A549 (cell line): ENCODE results near the gene MYO1E. TPM values are rescaled to one million over a fixed set of nuclear protein-coding genes. Genes with fewer than 3 reads are reported as not detected.
A peak's percentile ranks its signal among the peaks of the same experiment; 100 is the strongest.

Experiments
- ATAC-seq, 2 experiments: fragments of 200-7000 bp in 1 of 2; fragments of >200 bp in 1 of 2; cut with Nextera tagmentation in 1 of 2; cut with Tn5 transposase in 1 of 2; 3 replicates each; pipeline versions ENCODE4 v1.8.0 to v1.9.1; 2018 to 2020; ENCODE audit warnings: mild to moderate bottlenecking in 1 of 2, moderate library complexity in 1 of 2
- CTCF ChIA-PET: fragments of 300-600 bp; sonication (Branson Sonifier 250); formaldehyde crosslinking; extraction: SDS; loops from one replicate; lab custom pipeline; 2021; ENCODE audit warnings: antibody characterized with exemption, inconsistent platforms; lab: Yijun Ruan, JAX
- POLR2A ChIA-PET: fragments of 350-600 bp; formaldehyde crosslinking; extraction: SDS; loops from one replicate; lab custom pipeline; 2021; ENCODE audit warnings: antibody characterized with exemption, inconsistent platforms; lab: Yijun Ruan, JAX
- DNase-seq, 2 experiments: peaks; one replicate each; pipeline versions ENCODE4 v3.0.0 to v3.0.0-alpha.2; 2011 to 2016; ENCODE audit warnings: low read depth in 1 of 2, low spot score in 1 of 2
- FAIRE-seq: peaks from 2 replicates; lab custom pipeline; 2011; peaks lifted over from hg19 to GRCh38; lab: Jason Lieb, UNC
- H3K27ac ChIP-seq, 2 experiments: fragments of >200 bp; sonication (Bioruptor Twin); formaldehyde crosslinking; 3 replicates each; pipeline ENCODE4 v1.5.1; 2016 to 2017
- H3K4me1 ChIP-seq: fragments of >200 bp; sonication (Bioruptor Twin); formaldehyde crosslinking; 3 replicates; pipeline ENCODE4 v1.6.1; 2016
- H3K4me2 ChIP-seq: fragments of >200 bp; sonication (Bioruptor Twin); formaldehyde crosslinking; 3 replicates; pipeline ENCODE4 v1.6.1; 2016
- H3K4me3 ChIP-seq: fragments of >200 bp; sonication (Bioruptor Twin); formaldehyde crosslinking; 3 replicates; pipeline ENCODE4 v1.5.1; 2016
- H3K9me3 ChIP-seq: fragments of >200 bp; sonication (Bioruptor Twin); formaldehyde crosslinking; 3 replicates; pipeline ENCODE4 v1.6.1; 2016
- CBX2 ChIP-seq: fragments of 200-600 bp; sonication (generic); IDR thresholded peaks from 2 replicates; pipeline ENCODE4 v1.6.1; 2016; ENCODE audit warnings: low read depth, mild to moderate bottlenecking, borderline replicate concordance
- ESRRA ChIP-seq: fragments of 150-350 bp; IDR thresholded peaks from 2 replicates; pipeline ENCODE4 v1.6.1; 2014; ENCODE audit warnings: mild to moderate bottlenecking, low read length, borderline replicate concordance
- FOSL2 ChIP-seq, 2 experiments: fragments of 450-650 bp in 1 of 2; fragments of >200 bp in 1 of 2; sonication (Bioruptor Twin) in 1 of 2; formaldehyde crosslinking; IDR thresholded peaks; 2 replicates each; pipeline versions ENCODE4 v1.5.0 to v1.6.1; 2016 to 2020; ENCODE audit warnings: mild to moderate bottlenecking in 1 of 2, moderate library complexity in 1 of 2
- HMGXB4 ChIP-seq: fragments of 250-450 bp; sonication (Bioruptor Pico); IDR thresholded peaks from 2 replicates; pipeline ENCODE4 v1.5.0; 2021; ENCODE audit warnings: mild to moderate bottlenecking, moderate library complexity, borderline replicate concordance
- JUN ChIP-seq, 2 experiments: fragments of >200 bp; sonication (Bioruptor Twin); formaldehyde crosslinking; IDR thresholded peaks; 2 replicates in 1 of 2; 3 replicates in 1 of 2; pipeline ENCODE4 v1.6.1; 2016 to 2017
- JUNB ChIP-seq: fragments of >200 bp; sonication (Bioruptor Twin); formaldehyde crosslinking; IDR thresholded peaks from 2 replicates; pipeline ENCODE4 v1.6.1; 2016
- MYC ChIP-seq: IDR thresholded peaks from 2 replicates; pipeline ENCODE4 v1.6.1; 2012; ENCODE audit warnings: mild to moderate bottlenecking, inconsistent platforms, low read length, improper control_type of control experiment, borderline replicate concordance
- NFE2L2 ChIP-seq: fragments of 150-350 bp; conservative IDR thresholded peaks from 2 replicates; pipeline ENCODE4 v1.6.1; 2014; ENCODE audit warnings: low read length
- RCOR1 ChIP-seq: fragments of 150-350 bp; IDR thresholded peaks from 2 replicates; pipeline ENCODE4 v1.6.1; 2014; ENCODE audit warnings: antibody characterized with exemption, low read length, low read depth
- REST ChIP-seq: fragments of 200-600 bp; sonication (generic); IDR thresholded peaks from 2 replicates; pipeline ENCODE4 v1.6.1; 2016; ENCODE audit warnings: antibody characterized with exemption, mild to moderate bottlenecking, moderate library complexity
- RFX5 ChIP-seq: fragments of 450-650 bp; IDR thresholded peaks from 2 replicates; pipeline ENCODE4 v1.7.1; 2014; ENCODE audit warnings: antibody characterized with exemption, mild to moderate bottlenecking, moderate library complexity
- USF2 ChIP-seq: fragments of 450-650 bp; IDR thresholded peaks from 2 replicates; pipeline ENCODE4 v1.6.1; 2014; ENCODE audit warnings: antibody characterized with exemption
- WGBS: methylation state at CpG from one replicate; pipeline ENCODE4 v1.1.6; 2017; ENCODE audit errors: missing lambda C conversion rate; 5-methylcytosine and 5-hydroxymethylcytosine counted together
- polyA plus RNA-seq, 4 experiments: library from polyadenylated mRNA; depleted of rRNA in 3 of 4; stranded (reverse); fragments of >200 nt; fragmentation: RNase III in 1 of 4; extraction: RNeasy Plus Mini Kit Qiagen cat#74134 plus additional on column Dnase treatment in 1 of 4; gene quantifications; 2 replicates in 3 of 4; 3 replicates in 1 of 4; pipeline ENCODE4 v1.2.3, GENCODE V29; 2011 to 2017

Gene MYO1E
- polyA plus RNA-seq, 2 of the 4 experiments (the other 2 are of a cell fraction) = 202 to 497 TPM

GRCh38 chr15:59237119-59237855 lies 135.4 kb downstream of the MYO1E start:
- ATAC-seq = no peak
- ChIA-PET POLR2A (interaction anchor here (0.8 kb wide), 1 partner anchor 9 kb away, joined by 5 read pairs; no protein-coding TSS in a partner anchor), CTCF (interaction anchor here (0.7 to 4.1 kb wide), 2 partner anchors 11 to 62 kb away, joined by 3 to 20 read pairs; no protein-coding TSS in a partner anchor)
- Histone ChIP-seq H3K4me2 (no peak overlapping the region), H3K27ac (peak overlapping the region; percentile 5 to 46; a peak in 3 of 6 replicates), H3K4me3 (no peak overlapping the region), H3K4me1 (peaks cover 55% of the 10 kb centered on the region), H3K9me3 (no peaks in the 10 kb centered on the region)
- WGBS = 86% methylated on average over 8 of the region's 8 CpGs
- DNase-seq = no peak
- TF ChIP-seq JUNB (0 out of 2 replicates have a peak, but pooled peaks have one; percentile 16), JUN (IDR thresholded peaks at IDR 0.05) (no peak)
- peak; percentile 91 for FAIRE-seq

- Histone ChIP-seq H3K4me2 (no peak overlapping the region), H3K27ac (peak overlapping the region in 1 of 2 experiments; percentile 54; a peak in 3 of 6 replicates), H3K9me3 (no peaks in the 10 kb centered on the region), H3K4me1 (peaks cover 60% of the 10 kb centered on the region), H3K4me3 (no peak overlapping the region)
- ATAC-seq (no peak), DNase-seq (no peak), FAIRE-seq (no peak)
- POLR2A ChIA-PET = no interaction called here
- 93% methylated on average over 1 of the region's 1 CpG for WGBS
- TF ChIP-seq RCOR1 (no peak), MYC (no peak), CBX2 (no peak), NFE2L2 (no peak), ESRRA (no peak), REST (no peak), JUN (IDR thresholded peaks at IDR 0.05) (no peak), HMGXB4 (CRISPR knock-in tag) (no peak), USF2 (no peak)
- CTCF ChIA-PET = interaction anchor here (4.1 kb wide), 1 partner anchor 12 kb away, joined by 20 read pairs; no protein-coding TSS in a partner anchor
These were observed 136.3 kb downstream of the MYO1E start for GRCh38 chr15:59236394-59236793.

- POLR2A ChIA-PET = no interaction called here
- Histone ChIP-seq H3K4me1 (peaks cover 52% of the 10 kb centered on the region), H3K4me2 (peak overlapping the region; percentile 26; the same call in 2 of the 3 replicates), H3K27ac (peak overlapping the region; percentile 49 to 72; a peak in 5 of 6 replicates), H3K9me3 (no peaks in the 10 kb centered on the region), H3K4me3 (no peak overlapping the region)
- DNase-seq (no peak), ATAC-seq (peak; percentile 48; a peak in 3 of 6 replicates), FAIRE-seq (no peak)
- WGBS = 9% methylated on average over 1 of the region's 1 CpG
- TF ChIP-seq RFX5 (no peak), FOSL2 (IDR thresholded peaks at IDR 0.05) (no peak), FOSL2 (CRISPR knock-in tag; IDR thresholded peaks at IDR 0.05) (0 out of 2 replicates have a peak, but pooled peaks have one; percentile 33)
- CTCF ChIA-PET = interaction anchor here (0.7 to 2.3 kb wide), 4 partner anchors 9 to 14 kb away, joined by 3 to 7 read pairs (median 4); no protein-coding TSS in a partner anchor
These were observed 140.2 kb downstream of the MYO1E start for GRCh38 chr15:59232476-59232875.
